HG02623 (cell line): ENCODE results near the gene ISYNA1.
A peak's percentile ranks its signal among the peaks of the same experiment; 100 is the strongest.
"Not testable (repeated sequence)": the region's sequence is repeated elsewhere in the genome, so short reads cannot be mapped to it uniquely, and the experiment has no call there.

Source experiments
- ATAC-seq: cut with Tn5 transposase; IDR thresholded peaks from one replicate; pipeline ENCODE4 v1.9.1; 2021; ENCODE audit warnings: moderate library complexity; ENCODE audit not compliant: unreplicated experiment

Gene ISYNA1

GRCh38 chr19:18421371-18421959 is 16.5 kb downstream of the ISYNA1 start:
- no peak for ATAC-seq

GRCh38 chr19:18420930-18421329 is 17.0 kb downstream of the ISYNA1 start:
- ATAC-seq: no peak

GRCh38 chr19:18419699-18420460 is 18.1 kb downstream of the ISYNA1 start:
- ATAC-seq: no peak

GRCh38 chr19:18419195-18419698 is 18.7 kb downstream of the ISYNA1 start, which contains the start of gene SSBP4:
Gene SSBP4 (plus strand): TSS chr19:18419398. CDS start chr19:18419649, 251 bp downstream.
- peak; percentile 37 for ATAC-seq

- no peak for ATAC-seq
Observed at GRCh38 chr19:18418483-18419194, 19.3 kb downstream of the ISYNA1 start.

- no peak for ATAC-seq
Observed at GRCh38 chr19:18418029-18418482, 19.9 kb downstream of the ISYNA1 start.

GRCh38 chr19:18417250-18418028 is 20.5 kb downstream of the ISYNA1 start:
- no peak for ATAC-seq

GRCh38 chr19:18416778-18417249 is 21.1 kb downstream of the ISYNA1 start:
- ATAC-seq: no peak

GRCh38 chr19:18415178-18415867 is 22.6 kb downstream of the ISYNA1 start:
- ATAC-seq: no peak

- ATAC-seq: no peak
Observed at GRCh38 chr19:18414504-18415177, 23.3 kb downstream of the ISYNA1 start.

- ATAC-seq: no peak
Observed at GRCh38 chr19:18412610-18413239, 25.2 kb downstream of the ISYNA1 start.

GRCh38 chr19:18408053-18408476 is 29.9 kb downstream of the ISYNA1 start:
- ATAC-seq: no peak

GRCh38 chr19:18406749-18407148 is 31.2 kb downstream of the ISYNA1 start:
- ATAC-seq: no peak

- ATAC-seq: not testable (repeated sequence)
Observed at GRCh38 chr19:18405754-18406153, 32.2 kb downstream of the ISYNA1 start.

- not testable (repeated sequence) for ATAC-seq
Observed at GRCh38 chr19:18402455-18403248, 35.3 kb downstream of the ISYNA1 start.

GRCh38 chr19:18401580-18402112 is 36.3 kb downstream of the ISYNA1 start:
- no peak for ATAC-seq

- ATAC-seq: no peak
Observed at GRCh38 chr19:18399008-18399407, 38.9 kb downstream of the ISYNA1 start.
